ENCODE data around the gene HLA-DOB.
"Not testable (repeated sequence)": the region's sequence is repeated elsewhere in the genome, so short reads cannot be mapped to it uniquely, and the experiment has no call there.

Gene HLA-DOB

DNA sequence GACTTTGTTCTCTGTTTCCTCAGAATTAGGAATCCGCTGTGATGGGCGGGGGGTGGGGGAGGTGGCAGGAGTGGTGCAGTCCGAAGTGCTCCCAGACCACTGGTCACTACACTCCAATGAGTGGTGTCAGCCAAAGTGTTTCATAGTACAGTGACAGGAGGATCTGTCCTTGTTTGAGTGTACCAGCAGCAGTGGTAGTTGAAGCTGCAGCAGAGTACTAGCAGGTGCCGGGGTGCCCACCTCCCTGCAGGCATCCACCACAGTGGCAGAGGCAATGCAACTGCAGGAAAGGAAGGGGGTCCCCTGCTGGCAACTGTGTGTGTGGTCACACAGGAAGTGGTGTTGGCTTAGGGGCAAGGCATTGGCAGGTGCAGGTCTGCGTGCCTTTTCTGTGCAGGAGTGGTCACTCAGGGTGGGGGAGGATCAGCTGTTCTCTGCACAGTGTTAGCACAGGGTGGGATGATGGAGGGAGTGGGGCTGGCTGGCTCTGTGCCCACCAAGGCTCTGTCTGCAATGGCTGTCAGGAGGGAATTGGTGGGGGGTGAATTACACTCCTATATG is 9.7 kb downstream of the HLA-DOB start:
- DNase-seq (ENCODE audit: low spot score): no peak

DNA sequence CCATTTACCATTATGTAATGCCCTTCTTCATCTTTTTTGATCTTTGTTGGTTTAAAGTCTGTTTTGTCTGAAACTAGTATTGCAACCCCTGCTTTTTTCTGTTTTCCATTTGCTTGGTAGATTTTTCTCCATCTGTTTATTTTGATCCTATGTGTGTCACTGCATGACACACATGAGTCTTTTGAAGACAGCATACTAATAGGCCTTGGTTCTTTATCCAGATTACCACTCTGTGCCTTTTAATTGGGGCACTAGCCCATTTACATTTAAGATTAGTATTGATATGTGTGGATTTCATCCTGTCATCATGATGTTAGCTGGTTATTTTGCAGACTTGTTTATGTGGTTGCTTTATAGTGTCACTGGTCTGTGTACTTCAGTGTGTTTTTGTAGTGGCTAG is 11.4 kb downstream of the HLA-DOB start:
- DNase-seq (ENCODE audit: low spot score): not testable (repeated sequence)

GRCh38 chr6:32803416-32803815 is 13.4 kb downstream of the HLA-DOB start:
- no peak for DNase-seq (ENCODE audit: low spot score)

- no peak for DNase-seq (ENCODE audit: low spot score)
These were observed 17.1 kb downstream of the HLA-DOB start for GRCh38 chr6:32799740-32800139.

DNA sequence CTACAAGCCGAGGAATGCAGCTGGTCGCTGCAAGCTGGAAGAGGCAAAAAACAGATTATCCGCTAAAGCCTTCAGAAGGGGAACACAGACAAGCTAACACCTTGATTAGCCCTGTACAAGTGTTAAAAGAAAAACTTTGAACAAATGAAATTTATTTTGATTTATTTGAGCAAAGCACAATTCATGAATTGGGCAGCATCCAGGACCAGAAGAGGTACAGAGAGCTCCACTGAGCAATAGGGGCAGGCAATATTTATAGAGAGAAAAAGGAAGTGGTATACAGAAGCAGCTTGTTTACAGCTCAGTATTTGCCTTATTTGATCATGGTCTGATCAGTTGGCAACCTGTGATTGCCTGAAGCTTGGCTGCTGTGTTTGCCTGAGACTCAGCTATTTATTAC is 17.6 kb downstream of the HLA-DOB start:
- no peak for DNase-seq (ENCODE audit: low spot score)

DNA sequence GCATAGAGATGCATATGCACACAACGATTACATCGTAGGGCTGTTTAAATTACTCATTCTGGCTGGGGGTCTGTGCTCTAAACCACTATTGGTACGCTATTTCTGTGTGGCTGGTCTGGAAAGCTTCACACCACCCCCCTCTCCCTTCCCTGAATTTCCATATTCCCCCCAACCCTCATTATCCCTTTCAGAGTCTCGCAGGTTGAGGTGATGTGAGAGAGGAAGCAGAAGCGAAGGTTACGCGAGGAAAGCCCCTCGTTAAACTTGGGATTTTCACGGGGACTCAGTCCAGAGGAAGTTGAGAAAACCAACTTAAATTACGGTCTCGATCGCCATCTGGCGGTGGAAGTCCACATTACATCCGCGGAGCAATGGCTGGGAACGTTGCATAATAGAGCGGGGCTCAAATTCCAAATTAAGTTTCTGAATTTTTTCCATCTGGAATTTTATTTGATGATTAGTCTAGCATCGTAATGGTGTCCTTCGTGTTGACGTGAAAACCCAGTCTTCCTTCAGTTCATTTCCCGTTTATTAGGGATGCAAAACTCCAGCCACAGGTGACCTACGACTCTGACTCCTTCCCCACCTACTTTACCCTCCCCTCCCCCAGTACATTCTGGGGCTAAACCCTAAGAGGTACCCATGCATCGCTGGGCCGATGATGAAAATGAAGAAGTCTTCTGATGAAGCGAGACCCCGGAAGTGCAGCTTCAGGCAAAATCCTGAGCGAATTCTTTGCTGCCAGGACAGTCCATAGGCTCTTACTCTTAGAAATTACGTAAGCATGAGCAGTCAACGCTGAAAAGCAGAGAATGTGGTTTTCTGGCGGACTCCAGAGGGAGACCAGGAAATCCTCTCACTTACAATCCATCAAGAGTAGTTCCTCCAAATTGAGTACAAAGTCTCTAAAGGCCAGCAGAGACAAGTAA is 19.7 kb downstream of the HLA-DOB start:
- peak; percentile 74 for DNase-seq (ENCODE audit: low spot score)

GRCh38 chr6:32794510-32794909 is 22.3 kb downstream of the HLA-DOB start:
- peak; percentile 17 for DNase-seq (ENCODE audit: low spot score)

GRCh38 chr6:32792901-32793435 is 23.8 kb downstream of the HLA-DOB start:
- DNase-seq (ENCODE audit: low spot score): no peak

GRCh38 chr6:32790306-32790705 is 26.5 kb downstream of the HLA-DOB start:
- DNase-seq (ENCODE audit: low spot score): no peak

DNA sequence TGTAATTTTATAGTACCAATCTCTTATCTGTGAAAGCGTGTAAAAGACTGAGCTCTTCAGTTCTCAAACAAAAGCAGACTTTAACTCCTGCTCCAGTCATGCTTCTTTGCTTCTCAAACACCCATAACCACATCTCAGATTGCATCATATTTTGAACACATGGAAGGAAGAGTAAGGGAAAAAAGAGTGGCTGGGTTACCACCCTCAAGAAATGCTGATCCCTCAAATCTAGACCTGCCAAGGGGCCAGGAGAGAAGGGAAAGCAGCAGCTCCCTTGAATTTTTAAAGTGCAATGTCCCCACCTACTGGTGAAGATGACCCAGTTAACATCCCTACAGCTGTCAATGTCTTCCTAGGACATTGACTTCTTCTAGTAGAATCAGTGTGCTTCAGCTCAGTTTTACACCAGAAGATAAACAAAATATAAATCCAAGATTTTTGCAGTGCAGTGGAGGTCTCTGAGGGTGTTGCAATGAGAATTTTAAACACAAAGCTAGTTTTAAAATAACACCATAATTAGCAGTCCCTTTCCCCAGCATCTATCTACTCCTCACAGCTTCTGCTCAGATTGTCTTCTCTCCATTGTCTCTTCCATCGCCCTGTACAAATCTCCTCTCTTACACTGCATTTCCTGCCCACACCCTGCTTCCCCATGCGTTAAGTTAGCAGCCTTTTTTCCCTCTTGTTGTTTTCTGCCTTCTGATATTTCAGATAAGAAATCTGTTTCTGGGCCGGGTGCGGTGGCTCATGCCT is 30.8 kb downstream of the HLA-DOB start:
- peak; percentile 73 for DNase-seq (ENCODE audit: low spot score)

GRCh38 chr6:32782923-32783322 is 33.9 kb downstream of the HLA-DOB start:
- not testable (repeated sequence) for DNase-seq (ENCODE audit: low spot score)

DNA sequence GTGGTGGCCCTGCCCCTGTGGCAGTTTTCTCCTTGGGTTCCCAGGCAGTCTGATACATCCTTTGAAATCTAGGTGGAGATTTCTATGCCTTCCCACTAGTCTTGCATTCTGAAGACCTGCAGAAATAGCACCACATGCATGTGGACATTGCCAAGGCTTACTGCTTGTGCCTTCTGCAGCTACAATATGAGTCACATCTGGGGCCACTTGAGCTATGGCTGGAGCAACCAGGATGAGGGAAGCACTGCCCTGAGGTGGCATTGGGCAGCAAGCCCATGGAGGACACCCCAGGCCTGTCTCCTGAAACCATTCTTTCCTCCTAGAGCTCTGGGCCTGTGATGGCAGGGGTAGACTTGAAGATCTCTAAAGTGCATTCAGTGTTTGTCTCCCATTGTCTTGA is 37.8 kb downstream of the HLA-DOB start:
- no peak for DNase-seq (ENCODE audit: low spot score)

DNA sequence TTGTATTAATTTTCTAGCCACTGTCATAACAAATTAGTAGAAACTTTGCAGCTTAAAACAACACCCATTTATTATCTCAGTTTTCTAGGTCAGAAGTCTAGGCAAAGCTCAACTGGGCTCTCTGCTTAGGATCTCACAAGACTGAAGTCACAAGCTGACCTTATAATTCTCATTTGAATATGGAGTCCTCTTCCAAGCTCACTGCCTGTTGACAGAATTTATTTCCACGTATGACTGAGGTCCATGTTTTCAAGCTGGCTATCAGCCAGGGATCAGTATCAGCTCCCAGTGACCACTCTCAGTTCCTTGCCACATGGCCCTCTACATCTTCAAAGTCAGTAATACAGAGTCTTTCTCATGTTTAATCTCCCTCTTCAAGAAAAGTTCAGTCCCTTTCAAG is 41.7 kb downstream of the HLA-DOB start:
- no peak for DNase-seq (ENCODE audit: low spot score)

DNA sequence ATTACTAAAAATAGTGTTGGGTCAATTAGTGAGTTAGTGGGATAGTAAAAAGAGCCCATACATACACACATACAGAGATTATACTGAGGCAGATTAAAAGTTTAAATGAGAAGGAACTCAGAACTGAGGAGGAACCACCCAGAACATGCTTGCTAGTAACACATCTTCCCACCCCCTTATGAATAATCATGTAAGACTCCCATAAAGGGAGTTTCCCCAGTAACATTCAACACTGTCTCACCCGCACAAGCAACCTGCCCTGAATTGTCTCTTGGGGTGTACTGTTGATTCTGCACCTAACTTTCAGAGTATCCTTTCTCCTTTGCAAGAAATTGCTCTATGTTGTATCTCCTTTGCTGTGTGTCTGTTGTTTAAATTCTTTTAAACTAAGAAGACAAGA is 42.4 kb downstream of the HLA-DOB start:
- DNase-seq (ENCODE audit: low spot score): no peak

DNA sequence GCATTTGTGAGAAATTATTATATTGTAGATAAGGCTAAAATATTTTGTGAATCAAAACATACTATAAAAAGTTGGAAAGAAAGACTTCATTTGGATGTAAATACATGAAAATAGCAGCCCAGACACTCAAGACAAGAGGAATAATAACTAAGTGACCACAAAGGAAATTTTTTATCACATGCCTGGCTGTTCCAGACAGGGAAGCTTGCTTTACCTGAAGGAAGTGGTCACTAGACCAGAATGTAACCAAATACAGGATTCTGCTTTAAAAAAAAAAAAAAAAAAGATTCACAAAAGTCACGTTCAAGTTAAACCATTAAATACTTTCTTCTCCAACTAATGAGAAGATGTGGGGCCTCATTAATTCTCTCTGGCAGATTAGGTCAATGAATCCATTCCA is 44.1 kb downstream of the HLA-DOB start:
- DNase-seq (ENCODE audit: low spot score): no peak

GRCh38 chr6:32764048-32764447 is 52.8 kb downstream of the HLA-DOB start:
- DNase-seq (ENCODE audit: low spot score): no peak

DNA sequence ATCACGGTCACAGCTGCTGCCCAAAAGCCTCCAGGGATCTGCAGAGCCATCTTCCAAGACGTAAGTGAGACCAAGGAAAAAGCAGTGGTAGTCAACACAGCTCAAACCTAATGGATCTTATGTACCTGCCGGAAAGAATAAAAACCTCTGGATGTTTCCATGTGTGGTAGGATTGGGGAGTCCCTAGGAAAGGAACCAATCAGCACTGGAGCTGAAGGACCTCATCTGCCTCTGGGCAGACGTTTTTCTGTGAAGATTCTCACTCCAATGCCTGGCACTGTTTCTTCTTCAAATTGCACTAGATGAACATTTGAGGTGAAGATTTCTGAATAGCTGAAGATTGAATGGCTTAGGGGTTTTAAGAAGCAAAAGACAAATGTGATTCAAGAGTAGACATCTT is 53.4 kb downstream of the HLA-DOB start, which contains the start of gene HLA-DQB2:
Gene HLA-DQB2 (minus strand): TSS at position 112 of the 400 bp plus-strand sequence. CDS start 62 bp downstream, at position 50.
- DNase-seq (ENCODE audit: low spot score): no peak
